Measurements from ENCODE around the gene CLIC4. TPM values are rescaled to one million over a fixed set of nuclear protein-coding genes. Genes with fewer than 3 reads are reported as not detected.

Gene CLIC4
- total and polyA plus RNA-seq, 2 donors = 284 to 505 TPM

GRCh38 chr1:24892188-24893153 lies 147.2 kb downstream of the CLIC4 start:
- no peaks in the 10 kb centered on the region for H3K4me1 ChIP-seq (ENCODE audit: insufficient read depth)
- H3K4me3 ChIP-seq (ENCODE audit: low read depth, low read length) = no peak overlapping the region
- H3K27ac ChIP-seq (ENCODE audit: low read depth) = no peak overlapping the region
- H3K36me3 ChIP-seq (ENCODE audit: insufficient read depth) = no peaks in the 10 kb centered on the region
- no peak for DNase-seq (ENCODE audit: extremely low spot score)
- WGBS = 81% methylated on average over 1 of the region's 1 CpG

- no peaks in the 10 kb centered on the region for H3K36me3 ChIP-seq (ENCODE audit: insufficient read depth)
- 62% methylated on average over 3 of the region's 3 CpGs for WGBS
- H3K4me1 ChIP-seq (ENCODE audit: insufficient read depth) = no peaks in the 10 kb centered on the region
- DNase-seq (ENCODE audit: extremely low spot score) = no peak
- no peak overlapping the region for H3K4me3 ChIP-seq (ENCODE audit: low read depth, low read length)
- no peak overlapping the region for H3K27ac ChIP-seq (ENCODE audit: low read depth)
Observed at GRCh38 chr1:24893431-24893830, 148.2 kb downstream of the CLIC4 start.

Small RNA genes lying within 50 kb of the gene (small RNA-seq; reads per million reads assigned to genes)
- gene RNU6-1208P = not detected

Other genes starting within 250 kb of the CLIC4 start
- 8.6 TPM for gene RCAN3, start 242.6 kb upstream of the CLIC4 start, total RNA-seq
- 2.6 TPM for gene RCAN3, start 242.6 kb upstream of the CLIC4 start, polyA plus RNA-seq
- gene NCMAP, start 189.4 kb upstream of the CLIC4 start, total RNA-seq = 0.16 TPM
- gene NCMAP, start 189.4 kb upstream of the CLIC4 start, polyA plus RNA-seq = 0.20 TPM
- 87.3 TPM for gene SRRM1, start 102.1 kb upstream of the CLIC4 start, total RNA-seq
- 63.8 TPM for gene SRRM1, start 102.1 kb upstream of the CLIC4 start, polyA plus RNA-seq
- gene RUNX3, start 184.8 kb downstream of the CLIC4 start, total RNA-seq = 0.37 TPM
- 2.5 TPM for gene RUNX3, start 184.8 kb downstream of the CLIC4 start, polyA plus RNA-seq